GM12878 (cell line): ENCODE measurements around the gene HEXA. TPM values are rescaled to one million over a fixed set of nuclear protein-coding genes. Genes with fewer than 3 reads are reported as not detected.

ENCODE experiments used
- ATAC-seq: fragments of 200-7000 bp; cut with Tn5 transposase; 3 replicates; pipeline ENCODE4 v1.9.1; 2020; ENCODE audit warnings: mild to moderate bottlenecking, moderate library complexity
- BruUV-seq: library from RNA; stranded (reverse); fragments of 400-500 nt; replicated peaks from 2 replicates; lab custom pipeline; 2021; lab: Mats Ljungman, UMichigan
- CTCF ChIA-PET: fragments of 300-600 bp; sonication (Branson Sonifier 250); formaldehyde crosslinking; extraction: SDS; loops from one replicate; lab custom pipeline; 2021; ENCODE audit warnings: inconsistent platforms; lab: Yijun Ruan, JAX
- POLR2A ChIA-PET: fragments of 350-600 bp; formaldehyde crosslinking; extraction: SDS; loops from one replicate; lab custom pipeline; 2021; ENCODE audit warnings: inconsistent platforms; lab: Charles Lee
- RAD21 ChIA-PET: fragments of 300-600 bp; sonication (Branson Sonifier 250); formaldehyde crosslinking; loops from one replicate; lab custom pipeline; 2023; ENCODE audit warnings: antibody characterized with exemption; ENCODE audit not compliant: unreplicated experiment; lab: Charles Lee
- SMC1A ChIA-PET: fragments of 300-600 bp; sonication (Branson Sonifier 250); formaldehyde crosslinking; loops from one replicate; lab custom pipeline; 2023; ENCODE audit not compliant: unreplicated experiment, uncharacterized antibody; lab: Charles Lee
- DNase-seq: peaks from one replicate; pipeline ENCODE4 v3.0.0-alpha.2; 2011; ENCODE audit warnings: low read depth, low spot score
- FAIRE-seq: peaks from 3 replicates; lab custom pipeline; 2011; peaks lifted over from hg19 to GRCh38; lab: Jason Lieb, UNC
- H2AFZ ChIP-seq: 2 replicates; pipeline ENCODE4 v1.6.0; 2011; ENCODE audit warnings: low read depth, low read length, control low read depth; ENCODE audit not compliant: control insufficient read depth
- H3K27ac ChIP-seq: 2 replicates; pipeline ENCODE4 v1.5.1; 2011; ENCODE audit warnings: control low read depth; ENCODE audit not compliant: control insufficient read depth, insufficient read depth
- H3K27me3 ChIP-seq, 2 experiments: replicated peaks in 1 of 2; 2 replicates each; pipeline versions ENCODE4 v1.6.0 to v1.6.1; 2011; ENCODE audit warnings: low read length in 1 of 2; ENCODE audit not compliant: control insufficient read depth in 2 of 2, insufficient read depth in 2 of 2
- H3K36me3 ChIP-seq, 2 experiments: 2 replicates each; pipeline ENCODE4 v1.5.1; 2011; ENCODE audit warnings: low read length in 1 of 2; ENCODE audit not compliant: control insufficient read depth in 2 of 2, insufficient read depth in 2 of 2
- H3K4me1 ChIP-seq: 2 replicates; pipeline ENCODE4 v1.6.1; 2011; ENCODE audit warnings: mild to moderate bottlenecking, low read length, moderate library complexity, mixed read lengths; ENCODE audit not compliant: control insufficient read depth, insufficient read depth
- H3K4me2 ChIP-seq: 2 replicates; pipeline ENCODE4 v1.6.0; 2011; ENCODE audit warnings: control low read depth; ENCODE audit not compliant: control insufficient read depth, insufficient read depth
- H3K4me3 ChIP-seq: fragments of 200-600 bp; sonication (generic); 2 replicates; pipeline ENCODE4 v1.5.1; 2016
- H3K79me2 ChIP-seq: 2 replicates; pipeline ENCODE4 v1.6.0; 2011; ENCODE audit warnings: low read length; ENCODE audit not compliant: control insufficient read depth, insufficient read depth
- H3K9ac ChIP-seq: 2 replicates; pipeline ENCODE4 v1.8.0; 2011; ENCODE audit warnings: low read length, control low read depth, mixed read lengths; ENCODE audit not compliant: control insufficient read depth, insufficient read depth
- H3K9me3 ChIP-seq: replicated peaks from 3 replicates; pipeline ENCODE4 v1.5.1; 2011; ENCODE audit warnings: mild to moderate bottlenecking, low read length; ENCODE audit not compliant: control insufficient read depth, insufficient read depth
- H4K20me1 ChIP-seq: 2 replicates; pipeline ENCODE4 v1.6.0; 2011; ENCODE audit not compliant: control insufficient read depth, insufficient read depth
- CHD2 ChIP-seq: IDR thresholded peaks from 2 replicates; pipeline ENCODE4 v1.6.1; 2011; ENCODE audit warnings: low read depth, low read length, improper control_type of control experiment, borderline replicate concordance
- CHD4 ChIP-seq: fragments of 200-600 bp; sonication (generic); IDR thresholded peaks from 2 replicates; pipeline ENCODE4 v1.6.1; 2016; ENCODE audit warnings: mild to moderate bottlenecking
- ETV6 ChIP-seq, 2 experiments: fragments of 450-650 bp in 1 of 2; IDR thresholded peaks in 1 of 2; conservative IDR thresholded peaks in 1 of 2; 2 replicates each; pipeline ENCODE4 v1.6.1; 2014; ENCODE audit warnings: antibody characterized with exemption in 1 of 2, borderline replicate concordance in 1 of 2, low read depth in 1 of 2, mild to moderate bottlenecking in 1 of 2, moderate library complexity in 1 of 2
- FOS ChIP-seq: IDR thresholded peaks from 3 replicates; pipeline ENCODE4 v1.6.1; 2011; ENCODE audit warnings: borderline replicate concordance; ENCODE audit not compliant: insufficient read length; ENCODE audit errors: extremely low read depth
- IKZF2 ChIP-seq, 2 experiments: fragments of 450-650 bp; IDR thresholded peaks; 2 replicates each; pipeline ENCODE4 v1.6.1; 2017; ENCODE audit warnings: mild to moderate bottlenecking in 2 of 2, moderate library complexity in 2 of 2
- NBN ChIP-seq: fragments of 450-650 bp; IDR thresholded peaks from 2 replicates; pipeline ENCODE4 v1.6.1; 2016
- RUNX3 ChIP-seq: IDR thresholded peaks from 2 replicates; pipeline ENCODE4 v1.6.1; 2012; ENCODE audit warnings: low read length, inconsistent platforms
- SMAD1 ChIP-seq: fragments of 450-650 bp; IDR thresholded peaks from 2 replicates; pipeline ENCODE4 v1.6.1; 2018; ENCODE audit warnings: mild to moderate bottlenecking, low read depth; ENCODE audit not compliant: partially characterized antibody
- SP1 ChIP-seq: IDR thresholded peaks from one replicate; pipeline ENCODE4 v1.6.1; 2011; ENCODE audit warnings: low read depth, low read length
- in situ Hi-C: fragments of 300-500 bp; cut with MboI; formaldehyde crosslinking; loops from 9 replicates; pipeline ENCODE4 v1.14.3; 2018; ENCODE audit warnings: mixed read lengths
- intact Hi-C: fragments of 100-400 bp; cut with micrococcal nuclease; formaldehyde crosslinking; loops from one replicate; pipeline ENCODE4 v1.14.2; 2022; ENCODE audit not compliant: unreplicated experiment
- polyA plus RNA-seq, 11 experiments: library from polyadenylated mRNA; depleted of rRNA in 4 of 11; unstranded in 6 of 11; stranded (reverse) in 5 of 11; fragments of >200 nt; fragmentation: Nextera tagmentation in 4 of 11; fragmentation: Illumina TruSeq in 1 of 11; extraction: Ambion mirVana in 4 of 11; extraction: Trizol in 1 of 11; gene quantifications; 1 replicate in 1 of 11; 2 replicates in 10 of 11; pipeline versions ENCODE4 v1.2.1 to v1.2.3, GENCODE V29; 2011 to 2016; ENCODE audit warnings: inconsistent platforms in 2 of 11, missing spikeins in 2 of 11, low read depth in 1 of 11
- total RNA-seq, 4 experiments: library from RNA; depleted of rRNA in 3 of 4; stranded (reverse); fragments of >200 nt in 3 of 4; fragmentation: Illumina TruSeq in 1 of 4; extraction: Trizol in 1 of 4; gene quantifications; 2 replicates each; pipeline versions ENCODE4 v1.2.1 to v1.2.3, GENCODE V29; 2013 to 2021
- TF ChIP-seq, protein P1 (sequence below): fragments of 450-650 bp; IDR thresholded peaks from 2 replicates; pipeline ENCODE4 v1.6.1; 2017; ENCODE audit warnings: borderline replicate concordance
- TF ChIP-seq, protein P2 (sequence below): fragments of 450-650 bp; IDR thresholded peaks from 2 replicates; pipeline ENCODE4 v1.6.1; 2017; ENCODE audit warnings: antibody characterized with exemption, mild to moderate bottlenecking, moderate library complexity
- TF ChIP-seq, protein P3 (sequence below): fragments of 450-650 bp; IDR thresholded peaks from 2 replicates; pipeline ENCODE4 v1.6.1; 2016; ENCODE audit warnings: mild to moderate bottlenecking

The HEXA gene
- total and polyA plus RNA-seq, 10 of the 15 experiments (the other 5 are each of a cell fraction or from before 2014, with no cell fraction given): 24.5 to 151 (median 69.3) TPM

DNA sequence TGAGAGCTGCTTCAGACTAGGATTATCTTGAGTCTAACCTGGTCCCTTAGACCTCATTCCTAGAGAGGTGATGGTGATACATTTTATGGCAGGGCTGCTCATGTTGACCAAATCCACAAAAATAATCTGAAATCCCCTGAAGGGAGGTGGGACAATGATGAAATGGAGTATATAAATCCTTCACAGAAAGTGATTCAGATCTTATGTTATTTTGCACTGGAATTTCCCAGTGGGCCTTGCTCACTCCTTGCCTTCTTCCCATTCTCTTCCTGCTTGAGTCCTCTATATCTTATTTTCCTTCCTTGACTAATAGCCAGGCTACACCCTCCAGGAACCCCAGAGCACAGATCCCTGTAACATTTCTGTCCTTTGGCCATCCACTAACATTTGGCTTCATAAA lies 11.9 kb upstream of the HEXA start:
- CTCF ChIA-PET: no interaction called here
- Histone ChIP-seq H4K20me1 (no peaks in the 10 kb centered on the region), H3K9ac (no peak overlapping the region), H3K4me3 (no peak overlapping the region), H3K36me3 (no peaks in the 10 kb centered on the region), H3K27me3 (peaks cover 0 to 2% of the 10 kb centered on the region in 2 experiments; a peak in 2 of 4 replicates), H3K4me2 (no peak overlapping the region), H2AFZ (no peak overlapping the region), H3K9me3 (no peaks in the 10 kb centered on the region), H3K27ac (no peak overlapping the region), H3K4me1 (no peaks in the 10 kb centered on the region), H3K79me2 (no peaks in the 10 kb centered on the region)
- DNase-seq (no peak), ATAC-seq (no peak), FAIRE-seq (no peak)
- intact Hi-C loops (no loop called here), in situ Hi-C loops (no loop called here)
- RAD21 ChIA-PET: no interaction called here
- TF ChIP-seq SMAD1: no peak
- no peak for TF ChIP-seq SP1
- TF ChIP-seq CHD2: no peak
- TF ChIP-seq ETV6 (conservative IDR thresholded peaks at IDR 0.05 in 1 of 2, IDR thresholded peaks at IDR 0.05 in 1 of 2; ENCODE audit: borderline replicate concordance in 1 of 2, low read depth in 1 of 2): no peak
- TF ChIP-seq RUNX3: no peak
- no peak for TF ChIP-seq IKZF2 (IDR thresholded peaks at IDR 0.05)
- TF ChIP-seq CHD4: no peak
- TF ChIP-seq, protein P1, sequence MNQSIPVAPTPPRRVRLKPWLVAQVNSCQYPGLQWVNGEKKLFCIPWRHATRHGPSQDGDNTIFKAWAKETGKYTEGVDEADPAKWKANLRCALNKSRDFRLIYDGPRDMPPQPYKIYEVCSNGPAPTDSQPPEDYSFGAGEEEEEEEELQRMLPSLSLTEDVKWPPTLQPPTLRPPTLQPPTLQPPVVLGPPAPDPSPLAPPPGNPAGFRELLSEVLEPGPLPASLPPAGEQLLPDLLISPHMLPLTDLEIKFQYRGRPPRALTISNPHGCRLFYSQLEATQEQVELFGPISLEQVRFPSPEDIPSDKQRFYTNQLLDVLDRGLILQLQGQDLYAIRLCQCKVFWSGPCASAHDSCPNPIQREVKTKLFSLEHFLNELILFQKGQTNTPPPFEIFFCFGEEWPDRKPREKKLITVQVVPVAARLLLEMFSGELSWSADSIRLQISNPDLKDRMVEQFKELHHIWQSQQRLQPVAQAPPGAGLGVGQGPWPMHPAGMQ: no peak
- TF ChIP-seq FOS: no peak
- no peak for TF ChIP-seq NBN
- TF ChIP-seq, protein P2, sequence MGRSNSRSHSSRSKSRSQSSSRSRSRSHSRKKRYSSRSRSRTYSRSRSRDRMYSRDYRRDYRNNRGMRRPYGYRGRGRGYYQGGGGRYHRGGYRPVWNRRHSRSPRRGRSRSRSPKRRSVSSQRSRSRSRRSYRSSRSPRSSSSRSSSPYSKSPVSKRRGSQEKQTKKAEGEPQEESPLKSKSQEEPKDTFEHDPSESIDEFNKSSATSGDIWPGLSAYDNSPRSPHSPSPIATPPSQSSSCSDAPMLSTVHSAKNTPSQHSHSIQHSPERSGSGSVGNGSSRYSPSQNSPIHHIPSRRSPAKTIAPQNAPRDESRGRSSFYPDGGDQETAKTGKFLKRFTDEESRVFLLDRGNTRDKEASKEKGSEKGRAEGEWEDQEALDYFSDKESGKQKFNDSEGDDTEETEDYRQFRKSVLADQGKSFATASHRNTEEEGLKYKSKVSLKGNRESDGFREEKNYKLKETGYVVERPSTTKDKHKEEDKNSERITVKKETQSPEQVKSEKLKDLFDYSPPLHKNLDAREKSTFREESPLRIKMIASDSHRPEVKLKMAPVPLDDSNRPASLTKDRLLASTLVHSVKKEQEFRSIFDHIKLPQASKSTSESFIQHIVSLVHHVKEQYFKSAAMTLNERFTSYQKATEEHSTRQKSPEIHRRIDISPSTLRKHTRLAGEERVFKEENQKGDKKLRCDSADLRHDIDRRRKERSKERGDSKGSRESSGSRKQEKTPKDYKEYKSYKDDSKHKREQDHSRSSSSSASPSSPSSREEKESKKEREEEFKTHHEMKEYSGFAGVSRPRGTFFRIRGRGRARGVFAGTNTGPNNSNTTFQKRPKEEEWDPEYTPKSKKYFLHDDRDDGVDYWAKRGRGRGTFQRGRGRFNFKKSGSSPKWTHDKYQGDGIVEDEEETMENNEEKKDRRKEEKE: no peak
- TF ChIP-seq, protein P3, sequence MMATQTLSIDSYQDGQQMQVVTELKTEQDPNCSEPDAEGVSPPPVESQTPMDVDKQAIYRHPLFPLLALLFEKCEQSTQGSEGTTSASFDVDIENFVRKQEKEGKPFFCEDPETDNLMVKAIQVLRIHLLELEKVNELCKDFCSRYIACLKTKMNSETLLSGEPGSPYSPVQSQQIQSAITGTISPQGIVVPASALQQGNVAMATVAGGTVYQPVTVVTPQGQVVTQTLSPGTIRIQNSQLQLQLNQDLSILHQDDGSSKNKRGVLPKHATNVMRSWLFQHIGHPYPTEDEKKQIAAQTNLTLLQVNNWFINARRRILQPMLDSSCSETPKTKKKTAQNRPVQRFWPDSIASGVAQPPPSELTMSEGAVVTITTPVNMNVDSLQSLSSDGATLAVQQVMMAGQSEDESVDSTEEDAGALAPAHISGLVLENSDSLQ: no peak
- SMC1A ChIA-PET: no interaction called here
- BruUV-seq: no TSS peak
- POLR2A ChIA-PET: no interaction called here
